ENCODE results near the gene SOX3.

- TF ChIP-seq CTCF (IDR thresholded peaks at IDR 0.05 in 8 of 11, conservative IDR thresholded peaks at IDR 0.05 in 3 of 11) (no peak), POLR2AphosphoS5 (IDR thresholded peaks at IDR 0.05) (no peak)
Measured at GRCh38 chrX:140477987-140478386, 26.9 kb downstream of the SOX3 start.
